Measurements from ENCODE around the gene TACC2. TPM values are rescaled to one million over a fixed set of nuclear protein-coding genes. Genes with fewer than 3 reads are reported as not detected.

Gene TACC2
- total and polyA plus RNA-seq, 2 experiments from 2014 or later: 30.8 to 35.9 TPM

GRCh38 chr10:122257041-122257440, 268.1 kb downstream of the TACC2 start:
- Histone ChIP-seq H3K4me3 (no peak overlapping the region), H3K27me3 (ENCODE audit: insufficient read depth) (no peaks in the 10 kb centered on the region), H3K79me2 (replicated peaks; ENCODE audit: insufficient read depth) (no peaks in the 10 kb centered on the region), H3K27ac (ENCODE audit: low read depth) (no peak overlapping the region), H3K9me2 (ENCODE audit: insufficient read depth) (no peaks in the 10 kb centered on the region), H3K36me3 (ENCODE audit: insufficient read depth) (peaks cover 14% of the 10 kb centered on the region; the same call in 1 of the 2 replicates), H3K4me2 (no peak overlapping the region), H3F3A (replicated peaks; ENCODE audit: low read depth) (no peaks in the 10 kb centered on the region), H2AFZ (no peak overlapping the region), H3K4me1 (ENCODE audit: insufficient read depth) (peaks cover 19% of the 10 kb centered on the region), H4K20me1 (replicated peaks; ENCODE audit: insufficient read depth) (peaks cover 6% of the 10 kb centered on the region; the same call in 1 of the 2 replicates)
- peaks cover 5% of the 10 kb centered on the region for H3K27me3 Mint-ChIP-seq (ENCODE audit: insufficient read depth, low read depth, poor library complexity)
- peaks cover 6% of the 10 kb centered on the region for H3K9me3 Mint-ChIP-seq
- no peak overlapping the region for H3K4me3 Mint-ChIP-seq
- H3K27ac Mint-ChIP-seq: no peak overlapping the region; the same call in 1 of the 2 replicates
- TF ChIP-seq EZH2 (IDR thresholded peaks at IDR 0.05; ENCODE audit: low read depth, unreplicated experiment): no peak
- TF ChIP-seq EZH2phosphoT487 (IDR thresholded peaks at IDR 0.05; ENCODE audit: unreplicated experiment): no peak
- TF ChIP-seq JUNB (IDR thresholded peaks at IDR 0.05; ENCODE audit: unreplicated experiment): no peak
- TF ChIP-seq NANOG (IDR thresholded peaks at IDR 0.05; ENCODE audit: borderline replicate concordance): no peak
- DNase-seq (ENCODE audit: low spot score) (no peak), ATAC-seq (no peak)
- peaks cover 26% of the 10 kb centered on the region for H3K4me1 Mint-ChIP-seq
- peaks cover 32% of the 10 kb centered on the region for H3K36me3 Mint-ChIP-seq (ENCODE audit: low read depth)

DNA sequence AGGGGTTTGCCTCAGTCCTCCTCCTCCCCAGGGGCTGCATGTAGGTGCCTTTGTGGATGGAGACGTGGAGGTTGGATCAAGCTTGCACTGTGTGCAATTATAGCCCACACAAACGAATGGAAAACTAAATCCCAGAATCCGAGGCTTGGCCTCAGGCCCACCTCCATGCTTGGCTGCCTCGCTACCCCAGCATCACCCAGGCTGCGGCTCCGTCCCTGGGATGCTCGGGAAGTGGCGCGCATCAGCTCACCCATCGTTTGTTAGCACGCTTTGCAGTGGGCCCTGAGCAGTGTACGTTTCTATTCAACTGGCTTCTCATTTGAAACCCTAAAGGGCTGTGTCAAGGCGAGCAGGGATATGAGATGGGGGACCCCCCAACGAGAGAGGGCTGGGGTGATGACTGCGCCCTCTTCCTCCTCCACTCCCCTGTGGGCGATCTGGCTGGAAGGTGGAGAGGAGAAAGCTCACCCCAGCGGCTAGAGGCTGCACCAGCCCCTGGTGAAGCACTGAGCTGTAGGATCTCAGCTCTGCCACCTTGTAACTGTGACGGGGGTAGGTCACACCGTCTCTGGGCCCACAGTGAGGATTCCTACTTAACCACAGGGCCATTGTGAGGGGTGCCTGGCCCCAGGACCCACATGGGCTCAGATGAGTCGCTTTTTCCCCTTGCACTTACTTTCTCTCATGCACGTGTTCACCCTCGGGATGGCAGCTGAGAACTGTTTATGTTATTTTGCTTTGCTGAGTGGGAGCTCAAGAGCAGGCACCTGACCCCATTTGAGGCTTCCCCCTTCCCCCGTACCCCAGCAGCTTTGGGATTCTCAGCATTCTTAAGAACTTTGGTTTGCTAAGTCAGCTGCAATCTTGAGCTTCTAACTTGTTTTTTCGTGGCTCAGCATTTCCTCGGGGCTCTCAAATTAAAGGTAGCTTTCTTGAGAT, 269.4 kb downstream of the TACC2 start:
- peak overlapping the region; percentile 64; the same call in 1 of the 2 replicates for H3K4me2 ChIP-seq
- H3K79me2 ChIP-seq (replicated peaks; ENCODE audit: insufficient read depth): no peaks in the 10 kb centered on the region
- DNase-seq (ENCODE audit: low spot score) (peak; percentile 70), ATAC-seq (peak; percentile 80)
- H4K20me1 ChIP-seq (replicated peaks; ENCODE audit: insufficient read depth): peaks cover 6% of the 10 kb centered on the region; the same call in 1 of the 2 replicates
- no peak overlapping the region for H3K4me3 ChIP-seq
- H3K27ac ChIP-seq (ENCODE audit: low read depth): peak overlapping the region; percentile 78
- Mint-ChIP-seq H3K9me3 (peaks cover 18% of the 10 kb centered on the region), H3K27me3 (ENCODE audit: insufficient read depth, low read depth, poor library complexity) (peaks cover 5% of the 10 kb centered on the region), H3K36me3 (ENCODE audit: low read depth) (peaks cover 41% of the 10 kb centered on the region), H3K4me3 (no peak overlapping the region), H3K27ac (peak overlapping the region; percentile 88), H3K4me1 (peaks cover 26% of the 10 kb centered on the region)
- no peaks in the 10 kb centered on the region for H3K9me2 ChIP-seq (ENCODE audit: insufficient read depth)
- peaks cover 14% of the 10 kb centered on the region for H3K36me3 ChIP-seq (ENCODE audit: insufficient read depth)
- peaks cover 19% of the 10 kb centered on the region for H3K4me1 ChIP-seq (ENCODE audit: insufficient read depth)
- no peak overlapping the region for H2AFZ ChIP-seq
- no peaks in the 10 kb centered on the region for H3F3A ChIP-seq (replicated peaks; ENCODE audit: low read depth)
- H3K27me3 ChIP-seq (ENCODE audit: insufficient read depth): no peaks in the 10 kb centered on the region
- TF ChIP-seq CTCF (conservative IDR thresholded peaks at IDR 0.05; ENCODE audit: low read depth in 2 of 2) (no peak), REST (IDR thresholded peaks at IDR 0.05; ENCODE audit: unreplicated experiment) (no peak), ZNF114 (CRISPR knock-in tag; IDR thresholded peaks at IDR 0.05) (no peak), ZNF462 (CRISPR knock-in tag; IDR thresholded peaks at IDR 0.05) (no peak)
